Keratinocyte (primary cell): ENCODE measurements around the gene BTRC. TPM values are rescaled to one million over a fixed set of nuclear protein-coding genes. Genes with fewer than 3 reads are reported as not detected.
"Not testable (repeated sequence)": the region's sequence is repeated elsewhere in the genome, so short reads cannot be mapped to it uniquely, and the experiment has no call there.

ENCODE experiments used
- DNase-seq: peaks from one replicate; pipeline ENCODE4 v3.0.0-alpha.2; 2011; ENCODE audit warnings: low read depth, missing footprints, low spot score
- FAIRE-seq: peaks from 2 replicates; lab custom pipeline; 2011; peaks lifted over from hg19 to GRCh38; lab: Jason Lieb, UNC
- H2AFZ ChIP-seq: 2 replicates; pipeline ENCODE4 v1.6.0; 2012; ENCODE audit warnings: low read length, control low read depth, inconsistent platforms; ENCODE audit not compliant: control insufficient read depth
- H3K27ac ChIP-seq: 2 replicates; pipeline ENCODE4 v1.5.1; 2011; ENCODE audit warnings: low read length; ENCODE audit not compliant: control insufficient read depth, insufficient read depth
- H3K27me3 ChIP-seq: 3 replicates; pipeline ENCODE4 v1.6.0; 2011; ENCODE audit warnings: low read length; ENCODE audit not compliant: control insufficient read depth, insufficient read depth; ENCODE audit errors: extremely low read depth
- H3K36me3 ChIP-seq, 2 experiments: 2 replicates in 1 of 2; 3 replicates in 1 of 2; pipeline ENCODE4 v1.5.1; 2011; ENCODE audit warnings: low read length in 2 of 2, mild to moderate bottlenecking in 1 of 2; ENCODE audit not compliant: control insufficient read depth in 2 of 2, insufficient read depth in 2 of 2; ENCODE audit errors: extremely low read depth in 1 of 2
- H3K4me1 ChIP-seq: 3 replicates; pipeline ENCODE4 v1.5.1; 2011; ENCODE audit warnings: low read length; ENCODE audit not compliant: control insufficient read depth, insufficient read depth; ENCODE audit errors: extremely low read depth
- H3K4me2 ChIP-seq: 3 replicates; pipeline ENCODE4 v1.6.0; 2011; ENCODE audit warnings: low read depth, low read length; ENCODE audit not compliant: control insufficient read depth, insufficient read depth; ENCODE audit errors: extremely low read depth
- H3K4me3 ChIP-seq, 3 experiments: fragments of 200-600 bp in 1 of 3; sonication (generic) in 1 of 3; 2 replicates in 2 of 3; 3 replicates in 1 of 3; pipeline ENCODE4 v1.5.1; 2011 to 2016; ENCODE audit warnings: low read length in 3 of 3, mild to moderate bottlenecking in 3 of 3, control low read depth in 2 of 3, inconsistent platforms in 1 of 3, low read depth in 1 of 3, mixed read lengths in 1 of 3, mixed run types in 1 of 3, moderate library complexity in 1 of 3; ENCODE audit not compliant: control insufficient read depth in 2 of 3, insufficient read depth in 2 of 3; ENCODE audit errors: extremely low read depth in 1 of 3
- H3K79me2 ChIP-seq: 2 replicates; pipeline ENCODE4 v1.6.0; 2012; ENCODE audit warnings: low read length; ENCODE audit not compliant: control insufficient read depth, insufficient read depth
- H3K9ac ChIP-seq: 3 replicates; pipeline ENCODE4 v1.6.0; 2011; ENCODE audit warnings: low read length; ENCODE audit not compliant: control insufficient read depth, insufficient read depth; ENCODE audit errors: extremely low read depth
- H3K9me1 ChIP-seq: 3 replicates; pipeline ENCODE4 v1.6.0; 2011; ENCODE audit warnings: low read length; ENCODE audit not compliant: control insufficient read depth, insufficient read depth; ENCODE audit errors: extremely low read depth
- H3K9me3 ChIP-seq: 2 replicates; pipeline ENCODE4 v1.5.1; 2012; ENCODE audit warnings: low read depth, low read length; ENCODE audit not compliant: control insufficient read depth
- H4K20me1 ChIP-seq: 3 replicates; pipeline ENCODE4 v1.6.0; 2011; ENCODE audit warnings: low read length; ENCODE audit not compliant: control insufficient read depth, insufficient read depth; ENCODE audit errors: extremely low read depth
- CTCF ChIP-seq, 3 experiments: IDR thresholded peaks in 1 of 3; conservative IDR thresholded peaks in 1 of 3; optimal IDR thresholded peaks in 1 of 3; 2 replicates in 2 of 3; 3 replicates in 1 of 3; pipeline versions ENCODE3 to v1.5.1; 2011; ENCODE audit warnings: low read length in 3 of 3, mild to moderate bottlenecking in 3 of 3, moderate library complexity in 2 of 3, control low read depth in 1 of 3, inconsistent platforms in 1 of 3; ENCODE audit not compliant: insufficient read depth in 2 of 3; ENCODE audit errors: extremely low read depth in 1 of 3
- EZH2 ChIP-seq: IDR thresholded peaks from one replicate; pipeline ENCODE4 v1.6.1; 2012; ENCODE audit warnings: inconsistent platforms, mild to moderate bottlenecking, low read length, moderate library complexity
- dilution Hi-C: fragments of 300-500 bp; cut with MboI; formaldehyde crosslinking; loops from one replicate; pipeline ENCODE4 v1.7.0; 2020; ENCODE audit warnings: low sequenced_read_pairs; ENCODE audit not compliant: extremely low pct_ligation_motif_present
- polyA plus RNA-seq, 5 experiments: library from polyadenylated mRNA; depleted of rRNA in 3 of 5; stranded (reverse) in 3 of 5; stranded (forward) in 1 of 5; unstranded in 1 of 5; fragments of >200 nt; gene quantifications; 1 replicate in 1 of 5; 2 replicates in 3 of 5; 3 replicates in 1 of 5; pipeline versions ENCODE4 v1.2.1 to v1.2.3, GENCODE V29; 2011 to 2012; ENCODE audit warnings: missing spikeins in 2 of 5, low read depth in 1 of 5, low replicate concordance in 1 of 5

Gene BTRC
- polyA plus RNA-seq, 1 donor (not counting 4 experiments of a cell fraction or from before 2014, with no cell fraction given), result 21.7 TPM

- peak; percentile 90 for DNase-seq
- H3K4me2 ChIP-seq, result peak overlapping the region; percentile 91
- no peaks in the 10 kb centered on the region for H3K79me2 ChIP-seq
- TF ChIP-seq EZH2, result no peak
- H3K27ac ChIP-seq, result peak overlapping the region; percentile 93
- H3K9me1 ChIP-seq, result no peaks in the 10 kb centered on the region
- FAIRE-seq, result peak; percentile 68
- peak overlapping the region; percentile 76 for H2AFZ ChIP-seq
- peak overlapping the region; percentile 64 for H3K9ac ChIP-seq
- no peaks in the 10 kb centered on the region for H3K36me3 ChIP-seq
- dilution Hi-C loops, result no loop called here
- no peaks in the 10 kb centered on the region for H4K20me1 ChIP-seq
- peak overlapping the region; percentile 26 to 63 (median 45) for H3K4me3 ChIP-seq
- H3K4me1 ChIP-seq, result peaks cover 14% of the 10 kb centered on the region
- H3K27me3 ChIP-seq, result no peaks in the 10 kb centered on the region
- no peaks in the 10 kb centered on the region for H3K9me3 ChIP-seq
Measured at GRCh38 chr10:101367569-101368453, 13.8 kb downstream of the BTRC start.

GRCh38 chr10:101373063-101373462 lies 19.1 kb downstream of the BTRC start:
- Histone ChIP-seq H3K79me2 (peaks cover 2% of the 10 kb centered on the region), H2AFZ (no peak overlapping the region), H3K4me2 (no peak overlapping the region), H3K4me3 (no peak overlapping the region), H3K4me1 (peaks cover 5% of the 10 kb centered on the region), H3K27me3 (no peaks in the 10 kb centered on the region), H3K27ac (no peak overlapping the region), H3K9me3 (no peaks in the 10 kb centered on the region), H3K36me3 (no peaks in the 10 kb centered on the region), H3K9me1 (no peaks in the 10 kb centered on the region), H4K20me1 (no peaks in the 10 kb centered on the region), H3K9ac (no peak overlapping the region)
- DNase-seq (no peak), FAIRE-seq (no peak)
- no peak for TF ChIP-seq CTCF (optimal IDR thresholded peaks at IDR 0.05 in 1 of 3, IDR thresholded peaks at IDR 0.05 in 1 of 3, conservative IDR thresholded peaks at IDR 0.05 in 1 of 3; ENCODE audit: extremely low read depth in 1 of 3, insufficient read depth in 2 of 3, low read length in 3 of 3)
- dilution Hi-C loops, result no loop called here

- H3K27me3 ChIP-seq, H3K4me3 ChIP-seq, FAIRE-seq, H3K9me1 ChIP-seq, H4K20me1 ChIP-seq, H2AFZ ChIP-seq, DNase-seq, H3K79me2 ChIP-seq, H3K36me3 ChIP-seq, H3K27ac ChIP-seq, H3K4me2 ChIP-seq, H3K9ac ChIP-seq, dilution Hi-C loops, H3K9me3 ChIP-seq, H3K4me1 ChIP-seq: not testable (repeated sequence)
Measured at GRCh38 chr10:101373993-101374392, 20.0 kb downstream of the BTRC start.
